Measurements from ENCODE around the gene CUEDC1.

GRCh38 chr17:57955183-57955931 lies at the start of gene CUEDC1:
- TF ChIP-seq CTCF (IDR thresholded peaks at IDR 0.05) (peak; percentile 43), EZH2 (IDR thresholded peaks at IDR 0.05; ENCODE audit: borderline replicate concordance, insufficient read depth, low read depth, low read length, poor library complexity, severe bottlenecking) (no peak)

Data from B cell (primary cell).